Retinal pigment epithelial cell (primary cell): Measurements from ENCODE around the gene TESMIN.

Source experiments
- DNase-seq: peaks from one replicate; pipeline ENCODE4 v3.0.0-alpha.2; 2010; ENCODE audit warnings: low read depth
- H3K4me3 ChIP-seq: 2 replicates; pipeline ENCODE4 v1.5.1; 2011; ENCODE audit warnings: mild to moderate bottlenecking, low read length, control low read depth, moderate library complexity
- CTCF ChIP-seq: conservative IDR thresholded peaks from 2 replicates; pipeline ENCODE4 v1.5.1; 2011; ENCODE audit warnings: low read depth, low read length, control low read depth, inconsistent platforms

TESMIN gene

GRCh38 chr11:68749229-68750123 lies 1.8 kb downstream of the TESMIN start:
- no peak for DNase-seq
- no peak for TF ChIP-seq CTCF
- H3K4me3 ChIP-seq: no peak overlapping the region

- DNase-seq: no peak
- no peak for TF ChIP-seq CTCF
- no peak overlapping the region for H3K4me3 ChIP-seq
Observed at GRCh38 chr11:68748061-68748460, 3.3 kb downstream of the TESMIN start.

GRCh38 chr11:68743539-68743938 lies 7.8 kb downstream of the TESMIN start:
- no peak for DNase-seq
- TF ChIP-seq CTCF: no peak
- H3K4me3 ChIP-seq: no peak overlapping the region

DNA sequence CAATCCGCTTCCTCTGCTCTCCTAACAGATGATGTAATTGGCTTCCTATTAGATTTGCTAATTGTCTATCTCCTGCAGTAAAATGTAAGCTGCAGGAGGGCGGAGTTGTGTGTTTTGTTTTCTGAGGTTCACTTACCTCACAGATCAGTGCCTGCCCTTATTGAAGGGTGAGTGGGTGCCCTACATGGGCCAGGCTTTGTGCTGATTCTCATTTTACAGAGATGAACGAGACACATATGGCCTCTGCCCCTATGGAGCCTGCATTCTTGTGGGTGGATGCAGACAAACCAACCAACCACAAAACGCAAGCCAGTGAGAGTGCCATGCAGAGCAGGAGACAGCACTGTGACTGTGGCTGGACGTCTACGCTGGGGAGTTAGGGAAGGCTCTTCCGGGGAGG lies 9.9 kb downstream of the TESMIN start:
- DNase-seq: no peak
- no peak for TF ChIP-seq CTCF
- H3K4me3 ChIP-seq: no peak overlapping the region

DNA sequence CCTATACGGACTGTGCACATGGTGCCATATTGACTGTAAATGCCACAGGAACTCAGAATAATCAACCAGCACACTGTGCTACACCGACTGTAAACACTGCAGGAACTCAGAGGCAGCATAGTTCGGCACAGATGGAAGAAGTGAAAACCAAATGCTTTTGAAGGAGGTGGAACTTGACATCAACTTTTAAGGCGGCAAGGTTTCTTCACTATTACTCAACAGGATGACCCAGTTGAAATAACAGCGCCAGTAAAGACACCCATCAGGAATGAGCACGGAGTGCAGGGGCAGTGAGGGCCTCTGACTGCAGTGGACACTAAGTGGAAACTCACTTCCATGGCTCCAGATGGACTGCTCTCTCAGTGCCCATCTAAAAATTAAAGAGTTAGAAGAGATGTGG lies 15.7 kb downstream of the TESMIN start:
- TF ChIP-seq CTCF: no peak
- no peak overlapping the region for H3K4me3 ChIP-seq

GRCh38 chr11:68735125-68735524 lies 16.2 kb downstream of the TESMIN start:
- no peak for DNase-seq
- TF ChIP-seq CTCF: no peak
- H3K4me3 ChIP-seq: no peak overlapping the region

More for the DNA sequence above, 15.7 kb downstream of the TESMIN start:
- no peak for DNase-seq

GRCh38 chr11:68734111-68734510 lies 17.2 kb downstream of the TESMIN start:
- TF ChIP-seq CTCF: no peak
- no peak for DNase-seq
- no peak overlapping the region for H3K4me3 ChIP-seq
